H9 (cell line): ENCODE measurements around the gene AFG1L. TPM values are rescaled to one million over a fixed set of nuclear protein-coding genes. Genes with fewer than 3 reads are reported as not detected.

Experiments used
- DNase-seq: peaks from one replicate; pipeline ENCODE4 v3.0.0-alpha.2; 2017
- H2AFZ ChIP-seq: one replicate; pipeline ENCODE4 v1.6.1; 2013; ENCODE audit warnings: mild to moderate bottlenecking, low read length, control low read depth, moderate library complexity
- H2AK5ac ChIP-seq: 2 replicates; pipeline ENCODE4 v1.6.1; 2013; ENCODE audit warnings: low read length, control low read depth, mixed read lengths; ENCODE audit not compliant: insufficient read length
- H2BK120ac ChIP-seq: one replicate; pipeline ENCODE4 v1.6.1; 2013; ENCODE audit warnings: low read depth, mild to moderate bottlenecking, low read length, control low read depth, inconsistent platforms; ENCODE audit not compliant: poor library complexity, severe bottlenecking
- H2BK12ac ChIP-seq: 2 replicates; pipeline ENCODE4 v1.6.1; 2013; ENCODE audit warnings: low read length, control low read depth, mixed read lengths, low read depth; ENCODE audit not compliant: insufficient read length
- H2BK15ac ChIP-seq: 2 replicates; pipeline ENCODE4 v1.6.1; 2013; ENCODE audit warnings: low read depth, low read length, control low read depth
- H2BK20ac ChIP-seq: one replicate; pipeline ENCODE4 v1.6.1; 2013; ENCODE audit warnings: low read depth, mild to moderate bottlenecking, low read length, control low read depth, inconsistent platforms; ENCODE audit not compliant: poor library complexity, severe bottlenecking
- H2BK5ac ChIP-seq: 2 replicates; pipeline ENCODE4 v1.6.1; 2013; ENCODE audit warnings: low read length, control low read depth, mixed read lengths; ENCODE audit not compliant: insufficient read length
- H3K14ac ChIP-seq: 2 replicates; pipeline ENCODE4 v1.6.1; 2013; ENCODE audit warnings: low read length, control low read depth; ENCODE audit not compliant: insufficient read depth
- H3K18ac ChIP-seq: 2 replicates; pipeline ENCODE4 v1.6.1; 2013; ENCODE audit warnings: low read depth, mild to moderate bottlenecking, mixed read lengths, low read length, control low read depth; ENCODE audit not compliant: insufficient read length
- H3K23ac ChIP-seq: 2 replicates; pipeline ENCODE4 v1.6.1; 2013; ENCODE audit warnings: low read length, control low read depth, mixed read lengths, low read depth; ENCODE audit not compliant: insufficient read length
- H3K23me2 ChIP-seq: 2 replicates; pipeline ENCODE4 v1.6.1; 2013; ENCODE audit warnings: low read depth, mild to moderate bottlenecking, mixed read lengths, low read length, control low read depth; ENCODE audit not compliant: insufficient read length, poor library complexity, severe bottlenecking
- H3K27ac ChIP-seq: 2 replicates; pipeline ENCODE4 v1.5.1; 2013; ENCODE audit warnings: low read length, control low read depth, mixed read lengths, low read depth; ENCODE audit not compliant: insufficient read length
- H3K27me3 ChIP-seq: 2 replicates; pipeline ENCODE4 v1.6.1; 2013; ENCODE audit warnings: low read length, control low read depth, inconsistent platforms; ENCODE audit not compliant: insufficient read depth
- H3K4ac ChIP-seq: 2 replicates; pipeline ENCODE4 v1.6.1; 2013; ENCODE audit warnings: low read depth, mild to moderate bottlenecking, control low read depth, inconsistent platforms, low read length, moderate library complexity
- H3K4me1 ChIP-seq: 2 replicates; pipeline ENCODE4 v1.6.1; 2013; ENCODE audit warnings: low read length, control low read depth, inconsistent platforms; ENCODE audit not compliant: insufficient read depth
- H3K4me2 ChIP-seq: 2 replicates; pipeline ENCODE4 v1.6.1; 2013; ENCODE audit warnings: low read length, control low read depth, mixed read lengths; ENCODE audit not compliant: insufficient read length, insufficient read depth
- H3K56ac ChIP-seq: 2 replicates; pipeline ENCODE4 v1.6.1; 2013; ENCODE audit warnings: low read depth, mild to moderate bottlenecking, mixed read lengths, low read length, control low read depth; ENCODE audit not compliant: insufficient read length
- H3K79me1 ChIP-seq: 2 replicates; pipeline ENCODE4 v1.6.1; 2013; ENCODE audit warnings: low read depth, mild to moderate bottlenecking, moderate library complexity, low read length, control low read depth, inconsistent platforms; ENCODE audit not compliant: insufficient read depth, poor library complexity, severe bottlenecking
- H3K79me2 ChIP-seq: 2 replicates; pipeline ENCODE4 v1.6.1; 2013; ENCODE audit warnings: low read length, control low read depth, inconsistent platforms; ENCODE audit not compliant: insufficient read depth
- H3K9ac ChIP-seq: 2 replicates; pipeline ENCODE4 v1.6.1; 2013; ENCODE audit warnings: low read length, control low read depth, mixed read lengths; ENCODE audit not compliant: insufficient read length; ENCODE audit errors: extremely low read depth
- H3K9me3 ChIP-seq: one replicate; pipeline ENCODE4 v1.6.1; 2013; ENCODE audit warnings: low read depth, low read length, inconsistent platforms; ENCODE audit not compliant: control insufficient read depth
- H3T11ph ChIP-seq: one replicate; pipeline ENCODE4 v1.6.1; 2013; ENCODE audit warnings: mild to moderate bottlenecking, low read length, control low read depth, inconsistent platforms
- H4K20me1 ChIP-seq: one replicate; pipeline ENCODE4 v1.6.1; 2013; ENCODE audit not compliant: control insufficient read depth, insufficient read length, insufficient read depth
- H4K5ac ChIP-seq: 2 replicates; pipeline ENCODE4 v1.6.1; 2013; ENCODE audit warnings: low read depth, mild to moderate bottlenecking, mixed read lengths, low read length, control low read depth; ENCODE audit not compliant: insufficient read length
- H4K8ac ChIP-seq: replicated peaks from 2 replicates; pipeline ENCODE4 v1.6.1; 2013; ENCODE audit warnings: low read length, control low read depth, mixed read lengths, low read depth; ENCODE audit not compliant: insufficient read length
- H4K91ac ChIP-seq: 2 replicates; pipeline ENCODE4 v1.6.1; 2013; ENCODE audit warnings: low read depth, mild to moderate bottlenecking, moderate library complexity, mixed read lengths, low read length, control low read depth; ENCODE audit not compliant: insufficient read length
- H3K27ac Mint-ChIP-seq, 3 experiments: 2 replicates in 2 of 3; 3 replicates in 1 of 3; pipeline ENCODE4 v1.8.0; 2020 to 2021; ENCODE audit warnings: mixed read lengths in 3 of 3, mild to moderate bottlenecking in 1 of 3, moderate library complexity in 1 of 3
- H3K27me3 Mint-ChIP-seq: 2 replicates; pipeline ENCODE4 v1.8.0; 2021; ENCODE audit warnings: low read depth, mild to moderate bottlenecking, moderate library complexity, mixed read lengths
- H3K36me3 Mint-ChIP-seq, 3 experiments: 2 replicates in 2 of 3; 3 replicates in 1 of 3; pipeline ENCODE4 v1.8.0; 2020 to 2021; ENCODE audit warnings: low read depth in 3 of 3, mixed read lengths in 3 of 3; ENCODE audit not compliant: insufficient read depth in 1 of 3
- H3K4me1 Mint-ChIP-seq, 2 experiments: 2 replicates each; pipeline ENCODE4 v1.8.0; 2020; ENCODE audit warnings: mixed read lengths in 2 of 2
- H3K4me3 Mint-ChIP-seq, 2 experiments: 2 replicates in 1 of 2; 3 replicates in 1 of 2; pipeline ENCODE4 v1.8.0; 2020 to 2021; ENCODE audit warnings: mild to moderate bottlenecking in 2 of 2, mixed read lengths in 2 of 2, moderate library complexity in 1 of 2
- H3K9me3 Mint-ChIP-seq, 2 experiments: 2 replicates in 1 of 2; 3 replicates in 1 of 2; pipeline ENCODE4 v1.8.0; 2020; ENCODE audit warnings: mild to moderate bottlenecking in 2 of 2, mixed read lengths in 2 of 2, moderate library complexity in 1 of 2
- CTCF ChIP-seq: fragments of 200-600 bp; sonication (generic); conservative IDR thresholded peaks from 3 replicates; pipeline ENCODE4 v1.8.0; 2021; ENCODE audit warnings: antibody characterized with exemption, mild to moderate bottlenecking
- WGBS: extraction: QIAGEN DNeasy Blood & Tissue Kit; methylation state at CpG from one replicate; pipeline ENCODE4 v1.1.7; 2013; ENCODE audit warnings: missing lambda C conversion rate, low lambda C conversion rate, mixed read lengths; ENCODE audit not compliant: insufficient read length; ENCODE audit errors: extremely low coverage; 5-methylcytosine and 5-hydroxymethylcytosine counted together
- total RNA-seq: library from RNA; stranded (reverse); gene quantifications from 2 replicates; pipeline ENCODE4 v1.2.1, GENCODE V29; 2021

Gene AFG1L
- total RNA-seq, 1 experiment from 2014 or later, result 4.7 TPM

GRCh38 chr6:108403236-108403635 is 108.4 kb downstream of the AFG1L start:
- no peak overlapping the region for H3K14ac ChIP-seq
- H2AK5ac ChIP-seq, result no peak overlapping the region
- no peak overlapping the region for H2BK12ac ChIP-seq
- H4K8ac ChIP-seq, result no peak overlapping the region
- no peak overlapping the region for H4K5ac ChIP-seq
- no peak overlapping the region for H3K9ac ChIP-seq
- H3K79me2 ChIP-seq, result no peaks in the 10 kb centered on the region
- no peak overlapping the region for H4K91ac ChIP-seq
- no peaks in the 10 kb centered on the region for H3K4me1 ChIP-seq
- no CpG with 5 or more reads among the region's 3 CpGs for WGBS
- H3K4ac ChIP-seq, result no peak overlapping the region
- no peak overlapping the region for H3K27ac ChIP-seq
- Mint-ChIP-seq H3K27ac (no peak overlapping the region), H3K36me3 (peaks cover 0 to 4% (median 1%) of the 10 kb centered on the region in 3 experiments; a peak in 1 of 7 replicates), H3K4me3 (no peak overlapping the region), H3K27me3 (no peaks in the 10 kb centered on the region), H3K4me1 (no peaks in the 10 kb centered on the region), H3K9me3 (no peaks in the 10 kb centered on the region; a peak in 2 of 5 replicates)
- H3K27me3 ChIP-seq, result no peaks in the 10 kb centered on the region
- H3K23me2 ChIP-seq, result no peaks in the 10 kb centered on the region
- H3K79me1 ChIP-seq, result no peaks in the 10 kb centered on the region
- H3K56ac ChIP-seq, result no peak overlapping the region
- H3T11ph ChIP-seq, result no peak overlapping the region
- no peak overlapping the region for H2BK5ac ChIP-seq
- H3K23ac ChIP-seq, result no peak overlapping the region
- H4K20me1 ChIP-seq, result no peaks in the 10 kb centered on the region
- no peak overlapping the region for H2BK120ac ChIP-seq
- H3K9me3 ChIP-seq, result no peaks in the 10 kb centered on the region
- H2AFZ ChIP-seq, result no peak overlapping the region
- no peak for TF ChIP-seq CTCF
- no peak overlapping the region for H3K4me2 ChIP-seq
- H2BK15ac ChIP-seq, result no peak overlapping the region
- no peak for DNase-seq
- H3K18ac ChIP-seq, result no peak overlapping the region
- H2BK20ac ChIP-seq, result no peak overlapping the region
